OCI-M1 (cell line): ENCODE data around the gene HECTD1.

Source experiments
- DNase-seq: peaks from one replicate; lab custom pipeline; 2025; lab: John Stamatoyannopoulos, UW

The HECTD1 gene

GRCh38 chr14:31051023-31051422, 156.6 kb downstream of the HECTD1 start:
- DNase-seq, result no peak
